Measurements from ENCODE around the gene RANBP3.

DNA sequence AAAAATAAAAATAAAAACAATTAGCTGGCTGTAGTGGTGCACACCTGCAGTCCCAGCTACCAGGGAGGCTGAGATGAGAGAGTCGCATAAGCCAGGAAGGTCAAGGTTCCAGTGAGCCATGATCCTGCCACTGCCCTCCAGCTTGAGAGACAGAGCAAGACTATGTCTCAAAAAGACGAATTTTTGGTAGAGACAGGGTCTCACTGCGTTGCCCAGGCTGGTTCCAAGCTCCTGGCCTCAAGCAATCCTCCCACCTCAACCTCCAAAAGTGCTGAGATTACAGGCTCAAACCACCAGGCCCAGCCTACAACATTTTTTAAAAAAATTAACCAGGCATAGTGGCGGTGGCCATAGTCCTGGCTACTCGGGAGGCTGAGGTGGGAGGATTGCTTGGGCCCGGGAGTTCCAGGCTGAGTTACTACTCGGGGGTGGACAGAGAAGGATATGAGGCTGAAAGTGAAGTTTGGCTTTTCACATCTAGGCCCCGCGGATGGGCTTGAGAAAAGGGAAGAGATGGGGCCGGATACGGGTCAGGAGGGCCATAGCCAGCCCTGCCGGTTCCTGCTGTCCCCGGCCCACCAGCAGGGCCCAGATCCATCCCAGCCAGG lies 84.5 kb downstream of the RANBP3 start:
- TF ChIP-seq, protein P1, sequence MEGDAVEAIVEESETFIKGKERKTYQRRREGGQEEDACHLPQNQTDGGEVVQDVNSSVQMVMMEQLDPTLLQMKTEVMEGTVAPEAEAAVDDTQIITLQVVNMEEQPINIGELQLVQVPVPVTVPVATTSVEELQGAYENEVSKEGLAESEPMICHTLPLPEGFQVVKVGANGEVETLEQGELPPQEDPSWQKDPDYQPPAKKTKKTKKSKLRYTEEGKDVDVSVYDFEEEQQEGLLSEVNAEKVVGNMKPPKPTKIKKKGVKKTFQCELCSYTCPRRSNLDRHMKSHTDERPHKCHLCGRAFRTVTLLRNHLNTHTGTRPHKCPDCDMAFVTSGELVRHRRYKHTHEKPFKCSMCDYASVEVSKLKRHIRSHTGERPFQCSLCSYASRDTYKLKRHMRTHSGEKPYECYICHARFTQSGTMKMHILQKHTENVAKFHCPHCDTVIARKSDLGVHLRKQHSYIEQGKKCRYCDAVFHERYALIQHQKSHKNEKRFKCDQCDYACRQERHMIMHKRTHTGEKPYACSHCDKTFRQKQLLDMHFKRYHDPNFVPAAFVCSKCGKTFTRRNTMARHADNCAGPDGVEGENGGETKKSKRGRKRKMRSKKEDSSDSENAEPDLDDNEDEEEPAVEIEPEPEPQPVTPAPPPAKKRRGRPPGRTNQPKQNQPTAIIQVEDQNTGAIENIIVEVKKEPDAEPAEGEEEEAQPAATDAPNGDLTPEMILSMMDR (IDR thresholded peaks at IDR 0.05), result no peak
- TF ChIP-seq EZH2 (IDR thresholded peaks at IDR 0.05) (no peak), EZH2phosphoT487 (IDR thresholded peaks at IDR 0.05) (no peak)

All from neural progenitor cell (in vitro differentiated cells).